Measurements from ENCODE around the gene C5orf47. TPM values are rescaled to one million over a fixed set of nuclear protein-coding genes. Genes with fewer than 3 reads are reported as not detected.

The C5orf47 gene
- total and polyA plus RNA-seq, 7 donors, result not detected

DNA sequence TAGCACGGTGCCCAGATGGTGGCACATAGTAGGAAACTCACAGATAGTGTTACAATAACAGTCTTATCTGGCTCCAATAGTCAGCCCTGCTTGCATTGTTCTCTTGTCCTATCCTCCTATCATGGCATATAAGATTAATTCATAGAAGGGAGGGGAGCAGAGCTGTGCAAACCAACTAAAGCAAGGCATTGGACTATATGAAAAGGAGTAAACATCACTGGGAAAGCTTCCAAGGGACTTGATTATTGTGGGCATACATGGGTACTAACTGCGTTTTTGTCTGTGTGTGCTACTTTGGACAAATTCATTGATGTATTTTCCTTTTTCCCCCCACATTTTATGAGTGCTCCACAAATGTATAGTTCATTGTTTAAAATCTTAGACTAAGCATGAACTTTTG is 43.8 kb upstream of the C5orf47 start:
- Histone ChIP-seq H3K27ac (no peak overlapping the region), H3K27me3 (no peaks in the 10 kb centered on the region), H3K4me1 (peaks cover 0 to 28% (median 19%) of the 10 kb centered on the region in 4 donors), H3K36me3 (peaks cover 0 to 50% (median 4%) of the 10 kb centered on the region in 4 donors), H3K9me3 (no peaks in the 10 kb centered on the region), H3K4me3 (no peak overlapping the region)
- 69 to 87% methylated on average over 2 of the region's 2 CpGs for WGBS, 2 donors
- intact Hi-C loops (cut with DNase I), result no loop called here
- DNase-seq, result no peak
- TF ChIP-seq, protein P1, sequence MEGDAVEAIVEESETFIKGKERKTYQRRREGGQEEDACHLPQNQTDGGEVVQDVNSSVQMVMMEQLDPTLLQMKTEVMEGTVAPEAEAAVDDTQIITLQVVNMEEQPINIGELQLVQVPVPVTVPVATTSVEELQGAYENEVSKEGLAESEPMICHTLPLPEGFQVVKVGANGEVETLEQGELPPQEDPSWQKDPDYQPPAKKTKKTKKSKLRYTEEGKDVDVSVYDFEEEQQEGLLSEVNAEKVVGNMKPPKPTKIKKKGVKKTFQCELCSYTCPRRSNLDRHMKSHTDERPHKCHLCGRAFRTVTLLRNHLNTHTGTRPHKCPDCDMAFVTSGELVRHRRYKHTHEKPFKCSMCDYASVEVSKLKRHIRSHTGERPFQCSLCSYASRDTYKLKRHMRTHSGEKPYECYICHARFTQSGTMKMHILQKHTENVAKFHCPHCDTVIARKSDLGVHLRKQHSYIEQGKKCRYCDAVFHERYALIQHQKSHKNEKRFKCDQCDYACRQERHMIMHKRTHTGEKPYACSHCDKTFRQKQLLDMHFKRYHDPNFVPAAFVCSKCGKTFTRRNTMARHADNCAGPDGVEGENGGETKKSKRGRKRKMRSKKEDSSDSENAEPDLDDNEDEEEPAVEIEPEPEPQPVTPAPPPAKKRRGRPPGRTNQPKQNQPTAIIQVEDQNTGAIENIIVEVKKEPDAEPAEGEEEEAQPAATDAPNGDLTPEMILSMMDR (IDR thresholded peaks at IDR 0.05), result no peak
- no peak for TF ChIP-seq POLR2A (IDR thresholded peaks at IDR 0.05)
- TF ChIP-seq POLR2AphosphoS5 (IDR thresholded peaks at IDR 0.05), result no peak
- TF ChIP-seq EP300 (IDR thresholded peaks at IDR 0.05), result no peak

DNA sequence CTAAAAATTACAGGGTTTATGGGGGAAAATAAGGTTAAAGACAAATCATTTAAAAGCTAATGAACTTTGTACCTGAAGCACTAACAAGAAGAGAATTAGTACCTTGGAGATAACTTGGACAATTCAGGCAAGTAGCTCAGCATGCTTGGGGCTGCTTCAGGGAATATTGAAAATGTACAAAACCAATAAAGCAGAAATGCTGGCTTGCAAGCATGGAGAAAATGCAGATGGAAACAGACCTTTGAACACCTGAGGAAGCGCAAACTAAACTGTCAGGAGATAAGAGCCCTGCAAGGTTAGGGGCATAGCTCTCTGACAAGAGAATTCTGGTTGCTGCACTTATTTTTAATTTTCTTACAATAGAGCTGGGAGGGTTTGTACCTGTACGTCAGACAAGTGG is 42.6 kb upstream of the C5orf47 start:
- Histone ChIP-seq H3K4me3 (no peak overlapping the region), H3K27ac (no peak overlapping the region), H3K36me3 (peaks cover 0 to 62% (median 8%) of the 10 kb centered on the region in 4 donors), H3K9me3 (no peaks in the 10 kb centered on the region), H3K4me1 (peaks cover 0 to 28% (median 19%) of the 10 kb centered on the region in 4 donors), H3K27me3 (no peaks in the 10 kb centered on the region)
- no peak for TF ChIP-seq POLR2A (IDR thresholded peaks at IDR 0.05)
- no peak for TF ChIP-seq EP300 (IDR thresholded peaks at IDR 0.05)
- no peak for DNase-seq
- intact Hi-C loops (cut with DNase I), result no loop called here
- 33 to 79% methylated on average over 2 of the region's 2 CpGs for WGBS, 2 donors

DNA sequence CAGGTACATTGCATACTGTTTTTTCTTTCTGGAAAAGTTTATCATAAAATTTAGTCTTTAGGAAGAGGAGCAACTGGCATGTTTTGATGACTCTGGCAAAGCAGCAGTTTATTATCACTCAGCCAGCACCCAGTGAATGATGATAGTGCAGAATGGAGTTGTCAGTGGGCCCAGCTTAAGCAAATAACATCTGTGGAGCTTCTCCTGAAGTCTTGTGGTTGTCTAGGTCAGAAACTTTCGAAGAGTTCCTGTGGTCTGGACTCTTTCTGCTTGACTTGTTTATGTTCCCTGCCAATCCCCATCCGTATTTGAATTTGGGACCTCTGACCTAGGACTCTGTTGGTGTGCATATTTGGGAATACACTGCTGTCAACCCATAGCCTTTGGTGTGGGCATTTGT is 38.1 kb upstream of the C5orf47 start:
- TF ChIP-seq, protein P1 (IDR thresholded peaks at IDR 0.05), result no peak
- no peak for TF ChIP-seq EP300 (IDR thresholded peaks at IDR 0.05)
- TF ChIP-seq POLR2A (IDR thresholded peaks at IDR 0.05), result no peak
- peak in 3 of 4 donors; percentile 5 to 21 (median 13) for TF ChIP-seq POLR2AphosphoS5 (IDR thresholded peaks at IDR 0.05)
- peaks cover 5 to 82% (median 22%) of the 10 kb centered on the region in 4 donors for H3K36me3 ChIP-seq
- H3K4me1 ChIP-seq, result peaks cover 0 to 19% (median 15%) of the 10 kb centered on the region in 4 donors
- 88 to 89% methylated on average over 2 of the region's 2 CpGs for WGBS, 2 donors
- intact Hi-C loops (cut with DNase I), result no loop called here
- H3K4me3 ChIP-seq, result no peak overlapping the region
- no peaks in the 10 kb centered on the region for H3K9me3 ChIP-seq
- no peak overlapping the region for H3K27ac ChIP-seq
- no peak for DNase-seq
- H3K27me3 ChIP-seq, result no peaks in the 10 kb centered on the region

DNA sequence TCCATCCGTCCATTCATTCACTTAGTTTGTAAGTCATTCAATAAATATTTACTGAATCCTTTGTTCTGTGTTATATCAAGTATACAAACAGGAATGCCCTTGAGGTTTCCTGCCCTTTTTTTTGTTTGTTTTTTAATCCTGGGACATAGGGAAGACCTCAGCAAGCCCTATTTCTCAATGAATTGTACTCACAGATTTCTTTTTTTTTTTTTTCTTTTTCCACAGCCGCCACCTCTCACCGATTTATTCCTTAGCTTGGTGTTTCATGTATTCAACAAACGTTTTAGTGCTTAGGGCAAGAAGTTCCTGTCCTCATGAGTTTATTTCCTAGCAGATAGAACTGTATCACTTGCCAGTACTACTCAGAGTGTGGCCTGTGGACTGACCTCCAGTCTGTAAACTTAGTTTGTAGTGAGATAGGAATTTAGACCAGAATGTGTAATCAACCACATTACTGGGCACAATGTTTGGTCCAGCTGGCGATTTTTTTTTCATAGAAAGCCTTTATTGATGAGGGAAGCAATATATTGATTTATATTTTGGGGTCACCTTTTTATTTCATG is 35.4 kb upstream of the C5orf47 start:
- Histone ChIP-seq H3K27me3 (no peaks in the 10 kb centered on the region), H3K4me3 (no peak overlapping the region), H3K9me3 (no peaks in the 10 kb centered on the region), H3K27ac (peak overlapping the region in 3 of 4 donors; percentile 74 to 85 (median 75)), H3K36me3 (peaks cover 5 to 58% (median 22%) of the 10 kb centered on the region in 4 donors), H3K4me1 (peaks cover 0 to 22% (median 15%) of the 10 kb centered on the region in 4 donors)
- 75 to 82% methylated on average over 5 of the region's 5 CpGs for WGBS, 2 donors
- no peak for DNase-seq
- no peak for TF ChIP-seq POLR2A (IDR thresholded peaks at IDR 0.05)
- TF ChIP-seq, protein P1 (IDR thresholded peaks at IDR 0.05), result no peak
- no peak for TF ChIP-seq POLR2AphosphoS5 (IDR thresholded peaks at IDR 0.05)
- TF ChIP-seq EP300 (IDR thresholded peaks at IDR 0.05), result no peak
- intact Hi-C loops (cut with DNase I), result no loop called here

DNA sequence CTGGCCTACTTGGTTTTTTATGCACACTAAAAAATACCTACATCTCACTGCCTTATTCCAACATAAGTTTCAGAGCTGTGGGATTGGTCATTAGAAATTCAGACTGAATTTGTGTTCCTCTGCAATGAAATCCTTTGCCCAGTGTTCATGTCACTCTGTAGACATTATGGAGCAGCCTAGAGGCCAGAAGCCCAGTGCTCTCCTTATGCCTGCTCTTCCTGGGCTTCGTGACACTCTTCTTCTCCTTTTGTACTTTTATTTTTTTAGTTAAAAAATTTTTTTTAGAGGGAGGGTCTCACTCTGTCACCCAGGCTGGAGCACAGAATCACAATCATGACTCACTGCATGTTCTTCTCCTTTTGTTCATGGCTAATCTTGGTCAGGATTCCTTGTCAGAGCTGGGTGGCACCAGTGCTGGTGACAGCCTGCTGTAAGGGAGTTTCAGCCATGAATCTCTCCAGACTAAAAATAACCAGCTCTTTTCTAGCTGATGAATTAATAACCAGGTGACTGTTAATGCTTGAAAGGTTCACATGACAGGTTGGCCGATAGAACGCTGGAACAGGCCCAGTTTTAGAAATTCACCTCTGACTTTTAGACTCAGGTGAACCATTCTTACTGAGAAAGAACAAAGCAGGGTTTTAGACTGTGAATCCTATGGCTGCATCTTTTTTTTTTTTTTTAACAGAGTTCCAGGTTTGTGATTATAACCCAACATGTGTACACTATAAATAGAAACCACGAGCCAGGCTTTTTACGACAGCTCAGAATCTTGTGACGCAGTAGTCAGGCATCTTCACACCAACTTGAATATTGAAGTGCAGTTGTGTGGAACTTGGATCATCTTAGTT is 34.1 kb upstream of the C5orf47 start:
- DNase-seq, result peak; percentile 74
- 54 to 83% methylated on average over 6 of the region's 6 CpGs for WGBS, 2 donors
- H3K4me1 ChIP-seq, result peaks cover 0 to 22% (median 15%) of the 10 kb centered on the region in 4 donors
- intact Hi-C loops (cut with DNase I), result loop anchor here (1.0 to 5.0 kb wide), 2 partner anchors 11 to 68 kb away; partner anchors contain the start of gene CPEB4
- no peaks in the 10 kb centered on the region for H3K27me3 ChIP-seq
- peaks cover 3 to 51% (median 21%) of the 10 kb centered on the region in 4 donors for H3K36me3 ChIP-seq
- no peaks in the 10 kb centered on the region for H3K9me3 ChIP-seq
- H3K27ac ChIP-seq, result peak overlapping the region; percentile 62 to 85 (median 74)
- TF ChIP-seq POLR2AphosphoS5 (IDR thresholded peaks at IDR 0.05), result peak in 2 of 4 donors; percentile 45 to 63
- TF ChIP-seq, protein P1 (IDR thresholded peaks at IDR 0.05), result no peak
- TF ChIP-seq POLR2A (IDR thresholded peaks at IDR 0.05), result peak in 1 of 2 donors; percentile 9
- TF ChIP-seq EP300 (IDR thresholded peaks at IDR 0.05), result peak; percentile 8 to 85 (median 72)
- no peak overlapping the region for H3K4me3 ChIP-seq

Measured in sigmoid colon (tissue), 7 donors.